ENCODE results near the gene ASCC1. TPM values are rescaled to one million over a fixed set of nuclear protein-coding genes. Genes with fewer than 3 reads are reported as not detected.

ASCC1 gene
- total RNA-seq, 1 donor from 2014 or later: 38.6 TPM

GRCh38 chr10:72049969-72050781 lies 165.9 kb downstream of the ASCC1 start:
- DNase-seq (ENCODE audit: low read depth): no peak
- H3K4me3 ChIP-seq (ENCODE audit: low read depth, low read length): no peak overlapping the region
- TF ChIP-seq CTCF (IDR thresholded peaks at IDR 0.05; ENCODE audit: insufficient read depth, low read length, poor library complexity, severe bottlenecking): no peak

GRCh38 chr10:72049472-72049871 lies 166.6 kb downstream of the ASCC1 start:
- H3K36me3 ChIP-seq (ENCODE audit: control insufficient read depth, insufficient read depth, low read length): no peaks in the 10 kb centered on the region
- no peaks in the 10 kb centered on the region for H3K27me3 ChIP-seq (ENCODE audit: control insufficient read depth, insufficient read depth, low read length)
- TF ChIP-seq CTCF (IDR thresholded peaks at IDR 0.05; ENCODE audit: insufficient read depth, low read length, poor library complexity, severe bottlenecking): no peak
- DNase-seq (ENCODE audit: low read depth): no peak
- H3K4me3 ChIP-seq (ENCODE audit: low read depth, low read length): no peak overlapping the region

More at GRCh38 chr10:72049969-72050781, 165.9 kb downstream of the ASCC1 start:
- H3K27me3 ChIP-seq (ENCODE audit: control insufficient read depth, insufficient read depth, low read length): no peaks in the 10 kb centered on the region
- H3K36me3 ChIP-seq (ENCODE audit: control insufficient read depth, insufficient read depth, low read length): no peaks in the 10 kb centered on the region

- TF ChIP-seq CTCF (IDR thresholded peaks at IDR 0.05; ENCODE audit: insufficient read depth, low read length, poor library complexity, severe bottlenecking): peak; percentile 100
- Histone ChIP-seq H3K4me3 (ENCODE audit: low read depth, low read length) (no peak overlapping the region), H3K36me3 (ENCODE audit: control insufficient read depth, insufficient read depth, low read length) (no peaks in the 10 kb centered on the region), H3K27me3 (ENCODE audit: control insufficient read depth, insufficient read depth, low read length) (no peaks in the 10 kb centered on the region)
- DNase-seq (ENCODE audit: low read depth): peak; percentile 53
Measured at GRCh38 chr10:72048450-72049124, 167.5 kb downstream of the ASCC1 start.

Other genes starting within 250 kb of the ASCC1 start
- 48.8 and 53.2 TPM in 2 replicates for gene SPOCK2, start 127.7 kb downstream of the ASCC1 start, total RNA-seq
- 105 and 136 TPM in 2 replicates for gene ANAPC16, start 264 bp downstream of the ASCC1 start, total RNA-seq
- gene DDIT4, start 57.6 kb upstream of the ASCC1 start, total RNA-seq: 278 and 280 TPM in 2 replicates
- 34.4 and 37.9 TPM in 2 replicates for gene DNAJB12, start 138.6 kb upstream of the ASCC1 start, total RNA-seq